ENCODE results near the gene LYSMD2. TPM values are rescaled to one million over a fixed set of nuclear protein-coding genes. Genes with fewer than 3 reads are reported as not detected.

The LYSMD2 gene
- total RNA-seq, 1 experiment from 2014 or later: 2.9 TPM

GRCh38 chr15:51752888-51753287 is 15.4 kb upstream of the LYSMD2 start:
- H3K4me3 ChIP-seq (ENCODE audit: low read depth, low read length, poor library complexity, severe bottlenecking): no peak overlapping the region
- H3K27me3 ChIP-seq (replicated peaks; ENCODE audit: insufficient read depth, low read depth, low read length, poor library complexity): peaks cover 76% of the 10 kb centered on the region
- no TSS peak for BruUV-seq (replicated peaks)
- no peak overlapping the region for H3K27ac ChIP-seq (ENCODE audit: low read depth, low read length, poor library complexity, severe bottlenecking)
- ChIA-PET POLR2A (ENCODE audit: low non-redundant PET) (no interaction called here), CTCF (no interaction called here)
- no peak for DNase-seq (ENCODE audit: low spot score)
- no peaks in the 10 kb centered on the region for H3K36me3 ChIP-seq (ENCODE audit: insufficient read depth, low read length, poor library complexity, severe bottlenecking)
- TF ChIP-seq CTCF (conservative IDR thresholded peaks at IDR 0.05; ENCODE audit: low read depth, low read length): no peak
- TF ChIP-seq EZH2 (IDR thresholded peaks at IDR 0.05; ENCODE audit: borderline replicate concordance, low read depth, low read length, poor library complexity, severe bottlenecking): no peak
- no peaks in the 10 kb centered on the region for H3K4me1 ChIP-seq (ENCODE audit: insufficient read depth, low read length, poor library complexity, severe bottlenecking)
- H3K9me3 ChIP-seq (ENCODE audit: low read depth, low read length, poor library complexity, severe bottlenecking): no peaks in the 10 kb centered on the region
- intact Hi-C loops (cut with micrococcal nuclease; ENCODE audit: unreplicated experiment): no loop called here

GRCh38 chr15:51751697-51752683 is 14.5 kb upstream of the LYSMD2 start:
- no peaks in the 10 kb centered on the region for H3K9me3 ChIP-seq (ENCODE audit: low read depth, low read length, poor library complexity, severe bottlenecking)
- no TSS peak for BruUV-seq (replicated peaks)
- peak overlapping the region; percentile 58 for H3K4me3 ChIP-seq (ENCODE audit: low read depth, low read length, poor library complexity, severe bottlenecking)
- H3K36me3 ChIP-seq (ENCODE audit: insufficient read depth, low read length, poor library complexity, severe bottlenecking): no peaks in the 10 kb centered on the region
- intact Hi-C loops (cut with micrococcal nuclease; ENCODE audit: unreplicated experiment): no loop called here
- no peaks in the 10 kb centered on the region for H3K4me1 ChIP-seq (ENCODE audit: insufficient read depth, low read length, poor library complexity, severe bottlenecking)
- H3K27me3 ChIP-seq (replicated peaks; ENCODE audit: insufficient read depth, low read depth, low read length, poor library complexity): peaks cover 76% of the 10 kb centered on the region
- ChIA-PET CTCF (interaction anchor here (1.1 kb wide), 1 partner anchor 24 kb away, joined by 4 read pairs; no protein-coding TSS in a partner anchor), POLR2A (ENCODE audit: low non-redundant PET) (no interaction called here)
- no peak for TF ChIP-seq EZH2 (IDR thresholded peaks at IDR 0.05; ENCODE audit: borderline replicate concordance, low read depth, low read length, poor library complexity, severe bottlenecking)
- TF ChIP-seq CTCF (conservative IDR thresholded peaks at IDR 0.05; ENCODE audit: low read depth, low read length): no peak
- H3K27ac ChIP-seq (ENCODE audit: low read depth, low read length, poor library complexity, severe bottlenecking): no peak overlapping the region
- DNase-seq (ENCODE audit: low spot score): peak; percentile 18

- BruUV-seq (replicated peaks): no TSS peak
- ChIA-PET CTCF (interaction anchor here (1.1 kb wide), 1 partner anchor 25 kb away, joined by 4 read pairs; no protein-coding TSS in a partner anchor), POLR2A (ENCODE audit: low non-redundant PET) (no interaction called here)
- Histone ChIP-seq H3K27me3 (replicated peaks; ENCODE audit: insufficient read depth, low read depth, low read length, poor library complexity) (peaks cover 82% of the 10 kb centered on the region), H3K36me3 (ENCODE audit: insufficient read depth, low read length, poor library complexity, severe bottlenecking) (no peaks in the 10 kb centered on the region), H3K27ac (ENCODE audit: low read depth, low read length, poor library complexity, severe bottlenecking) (no peak within 1 kb of the TSS), H3K9me3 (ENCODE audit: low read depth, low read length, poor library complexity, severe bottlenecking) (no peaks in the 10 kb centered on the region), H3K4me3 (ENCODE audit: low read depth, low read length, poor library complexity, severe bottlenecking) (peak within 1 kb of the TSS; percentile 58), H3K4me1 (ENCODE audit: insufficient read depth, low read length, poor library complexity, severe bottlenecking) (no peaks in the 10 kb centered on the region)
- intact Hi-C loops (cut with micrococcal nuclease; ENCODE audit: unreplicated experiment): no loop called here
- DNase-seq (ENCODE audit: low spot score): peak; percentile 25
- TF ChIP-seq CTCF (conservative IDR thresholded peaks at IDR 0.05; ENCODE audit: low read depth, low read length) (no peak), EZH2 (IDR thresholded peaks at IDR 0.05; ENCODE audit: borderline replicate concordance, low read depth, low read length, poor library complexity, severe bottlenecking) (no peak)
Measured at GRCh38 chr15:51750792-51751696, 13.6 kb upstream of the LYSMD2 start, which contains the start of gene TMOD2. Gene TMOD2, plus strand, starts transcription at chr15:51751597. Its CDS starts 14,845 bp downstream, at chr15:51766442.
